DND-41 (cell line): ENCODE data around the gene LDB2.

Experiments
- ATAC-seq: fragments of 200-7000 bp; cut with Tn5 transposase; 3 replicates; pipeline ENCODE4 v1.9.1; 2021; ENCODE audit warnings: low read depth; ENCODE audit not compliant: insufficient read depth
- DNase-seq: peaks from one replicate; pipeline ENCODE4 v3.0.0-alpha.2; 2020
- H2AFZ ChIP-seq: 2 replicates; pipeline ENCODE4 v1.6.0; 2012; ENCODE audit warnings: low read depth, low read length
- H3K27ac ChIP-seq: 2 replicates; pipeline ENCODE4 v1.5.1; 2012; ENCODE audit warnings: low read length, inconsistent platforms
- H3K27me3 ChIP-seq: fragments of 200-600 bp; sonication (generic); 2 replicates; pipeline ENCODE4 v1.6.0; 2012; ENCODE audit warnings: low read length, mild to moderate bottlenecking, inconsistent platforms; ENCODE audit not compliant: insufficient read depth, poor library complexity
- H3K36me3 ChIP-seq: 2 replicates; pipeline ENCODE4 v1.5.1; 2012; ENCODE audit warnings: low read length, inconsistent platforms; ENCODE audit not compliant: insufficient read depth
- H3K4me1 ChIP-seq: 2 replicates; pipeline ENCODE4 v1.5.1; 2012; ENCODE audit warnings: mild to moderate bottlenecking, low read length; ENCODE audit not compliant: insufficient read depth
- H3K4me2 ChIP-seq: 2 replicates; pipeline ENCODE4 v1.6.0; 2012; ENCODE audit warnings: mild to moderate bottlenecking, moderate library complexity, low read length, inconsistent platforms; ENCODE audit not compliant: insufficient read depth
- H3K4me3 ChIP-seq, 2 experiments: fragments of 200-600 bp in 1 of 2; shearing (Covaris generic) in 1 of 2; 2 replicates each; pipeline ENCODE4 v1.5.1; 2012 to 2016; ENCODE audit warnings: inconsistent platforms in 2 of 2, low read length in 2 of 2, mild to moderate bottlenecking in 2 of 2, low read depth in 1 of 2, moderate library complexity in 1 of 2
- H3K79me2 ChIP-seq: 2 replicates; pipeline ENCODE4 v1.6.0; 2012; ENCODE audit warnings: low read length, inconsistent platforms; ENCODE audit not compliant: insufficient read depth
- H3K9ac ChIP-seq: 2 replicates; pipeline ENCODE4 v1.6.0; 2012; ENCODE audit warnings: low read depth, mild to moderate bottlenecking, inconsistent platforms, low read length, moderate library complexity
- H3K9me3 ChIP-seq: 2 replicates; pipeline ENCODE4 v1.5.1; 2012; ENCODE audit warnings: low read length, moderate library complexity, mild to moderate bottlenecking, inconsistent platforms; ENCODE audit not compliant: insufficient read depth, severe bottlenecking
- H4K20me1 ChIP-seq: 2 replicates; pipeline ENCODE4 v1.6.0; 2012; ENCODE audit warnings: low read length; ENCODE audit not compliant: insufficient read depth
- EZH2 ChIP-seq: IDR thresholded peaks from 3 replicates; pipeline ENCODE4 v1.6.1; 2012; ENCODE audit warnings: borderline replicate concordance, low read depth, mild to moderate bottlenecking, moderate library complexity, low read length, inconsistent platforms; ENCODE audit not compliant: severe bottlenecking
- TF ChIP-seq, protein P1 (sequence below): IDR thresholded peaks from 2 replicates; pipeline ENCODE4 v1.5.1; 2012; ENCODE audit warnings: borderline replicate concordance, low read length, moderate library complexity, mild to moderate bottlenecking; ENCODE audit not compliant: poor library complexity, severe bottlenecking; ENCODE audit errors: extremely low read depth

The LDB2 gene

DNA sequence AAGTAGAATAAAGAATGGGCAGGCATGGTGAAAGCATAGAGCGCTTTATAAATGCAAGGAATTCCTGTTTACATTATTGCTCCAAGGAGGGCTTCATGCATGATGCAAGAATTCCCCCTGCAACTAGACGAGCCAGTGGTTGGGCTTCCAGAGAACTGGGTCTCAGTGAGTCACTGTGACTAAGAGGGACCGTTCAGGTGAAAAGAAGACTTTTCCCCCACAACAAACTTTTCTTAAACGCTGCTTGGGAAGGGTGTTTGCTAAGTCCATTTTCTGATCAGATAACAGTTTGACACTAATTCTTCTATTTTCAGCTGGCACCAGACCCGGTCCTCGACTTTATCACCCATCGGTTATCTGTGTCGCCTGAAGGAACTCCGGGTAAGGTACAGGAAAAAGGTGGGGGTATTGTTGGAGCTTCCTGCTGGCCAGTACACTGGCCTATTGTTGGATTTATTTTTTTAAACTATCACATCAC is 40.1 kb downstream of the LDB2 start:
- H3K36me3 ChIP-seq = no peaks in the 10 kb centered on the region
- no peak overlapping the region for H2AFZ ChIP-seq
- H3K4me1 ChIP-seq = no peaks in the 10 kb centered on the region
- no peaks in the 10 kb centered on the region for H4K20me1 ChIP-seq
- H3K9me3 ChIP-seq = no peaks in the 10 kb centered on the region
- TF ChIP-seq, protein P1, sequence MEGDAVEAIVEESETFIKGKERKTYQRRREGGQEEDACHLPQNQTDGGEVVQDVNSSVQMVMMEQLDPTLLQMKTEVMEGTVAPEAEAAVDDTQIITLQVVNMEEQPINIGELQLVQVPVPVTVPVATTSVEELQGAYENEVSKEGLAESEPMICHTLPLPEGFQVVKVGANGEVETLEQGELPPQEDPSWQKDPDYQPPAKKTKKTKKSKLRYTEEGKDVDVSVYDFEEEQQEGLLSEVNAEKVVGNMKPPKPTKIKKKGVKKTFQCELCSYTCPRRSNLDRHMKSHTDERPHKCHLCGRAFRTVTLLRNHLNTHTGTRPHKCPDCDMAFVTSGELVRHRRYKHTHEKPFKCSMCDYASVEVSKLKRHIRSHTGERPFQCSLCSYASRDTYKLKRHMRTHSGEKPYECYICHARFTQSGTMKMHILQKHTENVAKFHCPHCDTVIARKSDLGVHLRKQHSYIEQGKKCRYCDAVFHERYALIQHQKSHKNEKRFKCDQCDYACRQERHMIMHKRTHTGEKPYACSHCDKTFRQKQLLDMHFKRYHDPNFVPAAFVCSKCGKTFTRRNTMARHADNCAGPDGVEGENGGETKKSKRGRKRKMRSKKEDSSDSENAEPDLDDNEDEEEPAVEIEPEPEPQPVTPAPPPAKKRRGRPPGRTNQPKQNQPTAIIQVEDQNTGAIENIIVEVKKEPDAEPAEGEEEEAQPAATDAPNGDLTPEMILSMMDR = no peak
- no peak for TF ChIP-seq EZH2
- DNase-seq = no peak
- ATAC-seq = no peak
- no peak overlapping the region for H3K9ac ChIP-seq
- H3K27me3 ChIP-seq = no peaks in the 10 kb centered on the region
- H3K27ac ChIP-seq = no peak overlapping the region
- no peaks in the 10 kb centered on the region for H3K79me2 ChIP-seq
- no peak overlapping the region for H3K4me3 ChIP-seq
- no peak overlapping the region for H3K4me2 ChIP-seq

DNA sequence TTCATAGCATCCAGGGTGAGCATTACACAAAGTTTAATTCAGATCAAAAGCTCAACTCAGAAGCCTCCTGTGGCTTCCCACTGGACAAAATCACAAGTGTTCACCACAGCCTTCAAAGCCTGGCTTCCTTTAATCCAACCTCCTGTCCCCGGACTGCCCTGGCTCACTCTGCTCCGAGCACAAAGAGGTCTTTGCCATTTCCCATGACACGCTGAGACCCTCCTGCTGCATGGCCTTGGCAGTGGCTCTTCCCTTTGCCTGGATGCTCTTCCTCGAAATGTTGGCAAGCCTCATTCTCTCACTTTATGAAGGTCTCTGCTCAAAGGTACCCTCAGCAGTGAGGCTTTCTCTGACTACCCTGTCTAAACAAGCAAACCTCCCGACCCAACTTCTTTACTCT is 41.0 kb downstream of the LDB2 start:
- Histone ChIP-seq H3K27ac (no peak overlapping the region), H2AFZ (no peak overlapping the region), H3K27me3 (no peaks in the 10 kb centered on the region), H3K79me2 (no peaks in the 10 kb centered on the region), H3K9me3 (no peaks in the 10 kb centered on the region), H4K20me1 (no peaks in the 10 kb centered on the region), H3K36me3 (no peaks in the 10 kb centered on the region), H3K4me3 (no peak overlapping the region), H3K4me2 (no peak overlapping the region), H3K4me1 (no peaks in the 10 kb centered on the region), H3K9ac (no peak overlapping the region)
- ATAC-seq (no peak), DNase-seq (no peak)
- TF ChIP-seq, protein P1 = no peak
- no peak for TF ChIP-seq EZH2

DNA sequence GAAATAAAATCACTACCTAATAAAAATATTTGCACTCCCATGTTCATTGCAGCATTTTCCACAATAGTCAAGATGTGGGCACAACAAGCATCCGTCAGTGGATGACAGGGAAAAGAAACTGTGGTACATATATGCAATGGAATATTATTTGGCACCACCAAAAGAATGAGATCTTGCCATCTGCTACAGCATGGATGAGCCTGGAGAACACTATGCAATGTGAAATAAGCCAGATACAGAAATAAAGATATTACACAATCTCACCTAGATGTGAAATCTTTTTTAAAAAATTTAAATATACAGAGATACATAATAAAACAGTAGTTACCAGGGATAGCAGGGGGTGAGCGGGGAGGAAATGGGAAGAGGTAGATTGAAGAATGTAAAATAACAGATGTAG is 44.8 kb downstream of the LDB2 start:
- Histone ChIP-seq H3K4me1 (no peaks in the 10 kb centered on the region), H3K36me3 (no peaks in the 10 kb centered on the region), H3K27me3 (no peaks in the 10 kb centered on the region), H3K4me3 (no peak overlapping the region), H3K4me2 (no peak overlapping the region), H2AFZ (no peak overlapping the region), H4K20me1 (no peaks in the 10 kb centered on the region), H3K9ac (no peak overlapping the region), H3K79me2 (no peaks in the 10 kb centered on the region), H3K27ac (no peak overlapping the region), H3K9me3 (no peaks in the 10 kb centered on the region)
- no peak for TF ChIP-seq EZH2
- TF ChIP-seq, protein P1 = no peak
- DNase-seq = no peak
- ATAC-seq = no peak

GRCh38 chr4:16852644-16853043 is 45.8 kb downstream of the LDB2 start:
- H3K36me3 ChIP-seq = no peaks in the 10 kb centered on the region
- H3K4me3 ChIP-seq = no peak overlapping the region
- no peaks in the 10 kb centered on the region for H3K4me1 ChIP-seq
- H3K4me2 ChIP-seq = no peak overlapping the region
- no peak for ATAC-seq
- no peaks in the 10 kb centered on the region for H4K20me1 ChIP-seq
- no peaks in the 10 kb centered on the region for H3K79me2 ChIP-seq
- DNase-seq = no peak
- H3K9me3 ChIP-seq = no peaks in the 10 kb centered on the region
- no peak overlapping the region for H2AFZ ChIP-seq
- TF ChIP-seq EZH2 = no peak
- TF ChIP-seq, protein P1 = no peak
- H3K9ac ChIP-seq = no peak overlapping the region
- H3K27ac ChIP-seq = no peak overlapping the region
- no peaks in the 10 kb centered on the region for H3K27me3 ChIP-seq
